ENCODE measurements around the gene MTHFD1.

Gene MTHFD1

GRCh38 chr14:64421166-64421565, 33.0 kb downstream of the MTHFD1 start:
- Mint-ChIP-seq H3K36me3 (peaks cover 23% of the 10 kb centered on the region), H3K9me3 (no peaks in the 10 kb centered on the region), H3K4me1 (no peaks in the 10 kb centered on the region), H3K27me3 (no peaks in the 10 kb centered on the region), H3K4me3 (no peak overlapping the region), H3K27ac (no peak overlapping the region)

GRCh38 chr14:64422005-64422404, 33.9 kb downstream of the MTHFD1 start:
- Mint-ChIP-seq H3K27ac (no peak overlapping the region), H3K4me1 (no peaks in the 10 kb centered on the region), H3K27me3 (no peaks in the 10 kb centered on the region), H3K4me3 (no peak overlapping the region), H3K36me3 (peaks cover 23% of the 10 kb centered on the region), H3K9me3 (no peaks in the 10 kb centered on the region)

- Mint-ChIP-seq H3K9me3 (no peaks in the 10 kb centered on the region), H3K27me3 (no peaks in the 10 kb centered on the region), H3K36me3 (peaks cover 27% of the 10 kb centered on the region), H3K27ac (no peak overlapping the region), H3K4me1 (no peaks in the 10 kb centered on the region), H3K4me3 (no peak overlapping the region)
Observed at GRCh38 chr14:64422756-64423155, 34.6 kb downstream of the MTHFD1 start.

GRCh38 chr14:64423987-64424386, 35.8 kb downstream of the MTHFD1 start:
- Mint-ChIP-seq H3K9me3 (no peaks in the 10 kb centered on the region), H3K27ac (no peak overlapping the region), H3K27me3 (no peaks in the 10 kb centered on the region), H3K4me1 (no peaks in the 10 kb centered on the region), H3K4me3 (no peak overlapping the region), H3K36me3 (peaks cover 27% of the 10 kb centered on the region)

- no peak overlapping the region for H3K27ac Mint-ChIP-seq
- no peak overlapping the region for H3K4me3 Mint-ChIP-seq
- no peaks in the 10 kb centered on the region for H3K9me3 Mint-ChIP-seq
- no peaks in the 10 kb centered on the region for H3K27me3 Mint-ChIP-seq
- H3K4me1 Mint-ChIP-seq: peaks cover 13% of the 10 kb centered on the region
- peaks cover 21% of the 10 kb centered on the region for H3K36me3 Mint-ChIP-seq
Observed at GRCh38 chr14:64434528-64434927, 46.4 kb downstream of the MTHFD1 start.

GRCh38 chr14:64438181-64438841, 50.2 kb downstream of the MTHFD1 start:
- no peaks in the 10 kb centered on the region for H3K9me3 Mint-ChIP-seq
- H3K4me3 Mint-ChIP-seq: no peak overlapping the region
- peaks cover 29% of the 10 kb centered on the region for H3K36me3 Mint-ChIP-seq
- no peaks in the 10 kb centered on the region for H3K27me3 Mint-ChIP-seq
- peaks cover 13% of the 10 kb centered on the region for H3K4me1 Mint-ChIP-seq
- H3K27ac Mint-ChIP-seq: no peak overlapping the region

GRCh38 chr14:64439141-64439540, 51.0 kb downstream of the MTHFD1 start:
- Mint-ChIP-seq H3K27me3 (no peaks in the 10 kb centered on the region), H3K27ac (peak overlapping the region; percentile 60), H3K4me1 (peaks cover 13% of the 10 kb centered on the region), H3K4me3 (peak overlapping the region; percentile 2), H3K9me3 (no peaks in the 10 kb centered on the region), H3K36me3 (peaks cover 33% of the 10 kb centered on the region)

GRCh38 chr14:64440494-64440893, 52.3 kb downstream of the MTHFD1 start:
- H3K27me3 Mint-ChIP-seq: no peaks in the 10 kb centered on the region

GRCh38 chr14:64442300-64442988, 54.3 kb downstream of the MTHFD1 start:
- Mint-ChIP-seq H3K27me3 (no peaks in the 10 kb centered on the region), H3K4me3 (no peak overlapping the region), H3K9me3 (no peaks in the 10 kb centered on the region), H3K36me3 (peaks cover 28% of the 10 kb centered on the region), H3K27ac (no peak overlapping the region), H3K4me1 (peaks cover 29% of the 10 kb centered on the region)

More at GRCh38 chr14:64440494-64440893, 52.3 kb downstream of the MTHFD1 start:
- Mint-ChIP-seq H3K9me3 (no peaks in the 10 kb centered on the region), H3K36me3 (peaks cover 31% of the 10 kb centered on the region), H3K27ac (no peak overlapping the region), H3K4me1 (peaks cover 26% of the 10 kb centered on the region), H3K4me3 (no peak overlapping the region)

- Mint-ChIP-seq H3K27ac (no peak overlapping the region), H3K27me3 (no peaks in the 10 kb centered on the region), H3K4me1 (peaks cover 18% of the 10 kb centered on the region), H3K36me3 (peaks cover 20% of the 10 kb centered on the region), H3K9me3 (no peaks in the 10 kb centered on the region), H3K4me3 (no peak overlapping the region)
Observed at GRCh38 chr14:64444140-64444539, 56.0 kb downstream of the MTHFD1 start.

GRCh38 chr14:64444984-64445845, 57.1 kb downstream of the MTHFD1 start:
- Mint-ChIP-seq H3K4me1 (peaks cover 21% of the 10 kb centered on the region), H3K9me3 (no peaks in the 10 kb centered on the region), H3K27ac (peak overlapping the region; percentile 90), H3K4me3 (peak overlapping the region; percentile 60), H3K27me3 (no peaks in the 10 kb centered on the region), H3K36me3 (peaks cover 20% of the 10 kb centered on the region)

GRCh38 chr14:64447876-64448670, 59.9 kb downstream of the MTHFD1 start:
- Mint-ChIP-seq H3K36me3 (peaks cover 17% of the 10 kb centered on the region), H3K4me3 (no peak overlapping the region), H3K27me3 (no peaks in the 10 kb centered on the region)

GRCh38 chr14:64450255-64450654, 62.1 kb downstream of the MTHFD1 start:
- Mint-ChIP-seq H3K4me1 (peaks cover 19% of the 10 kb centered on the region), H3K9me3 (no peaks in the 10 kb centered on the region), H3K27ac (peak overlapping the region; percentile 2), H3K27me3 (no peaks in the 10 kb centered on the region), H3K36me3 (peaks cover 19% of the 10 kb centered on the region), H3K4me3 (peak overlapping the region; percentile 51)

More at GRCh38 chr14:64447876-64448670, 59.9 kb downstream of the MTHFD1 start:
- no peaks in the 10 kb centered on the region for H3K9me3 Mint-ChIP-seq
- peaks cover 30% of the 10 kb centered on the region for H3K4me1 Mint-ChIP-seq
- no peak overlapping the region for H3K27ac Mint-ChIP-seq

- Mint-ChIP-seq H3K9me3 (no peaks in the 10 kb centered on the region), H3K27me3 (no peaks in the 10 kb centered on the region), H3K4me3 (no peak overlapping the region), H3K27ac (peak overlapping the region; percentile 55), H3K4me1 (peaks cover 18% of the 10 kb centered on the region), H3K36me3 (peaks cover 22% of the 10 kb centered on the region)
Observed at GRCh38 chr14:64454671-64455070, 66.5 kb downstream of the MTHFD1 start.
